Activated naive CD8-positive, alpha-beta T cell treated with anti-CD3 and anti-CD28 coated beads, Interleukin-2, amount 50 U/mL, for 16 hours (primary cell): ENCODE data around the gene CNOT11.
"Not testable (repeated sequence)": the region's sequence is repeated elsewhere in the genome, so short reads cannot be mapped to it uniquely, and the experiment has no call there.

ENCODE experiments used
- DNase-seq: peaks from one replicate; pipeline ENCODE4 v3.0.0-alpha.2; 2020; ENCODE audit warnings: low read depth, low spot score

The CNOT11 gene

GRCh38 chr2:101310090-101310833 lies 57.6 kb downstream of the CNOT11 start:
- no peak for DNase-seq

- DNase-seq, result no peak
Measured at GRCh38 chr2:101310834-101311695, 58.4 kb downstream of the CNOT11 start.

GRCh38 chr2:101311696-101312017 lies 59.0 kb downstream of the CNOT11 start:
- DNase-seq, result no peak

- DNase-seq, result not testable (repeated sequence)
Measured at GRCh38 chr2:101316568-101316967, 63.9 kb downstream of the CNOT11 start.
